ENCODE results near the gene PCDHGA4. TPM values are rescaled to one million over a fixed set of nuclear protein-coding genes. Genes with fewer than 3 reads are reported as not detected.

Gene PCDHGA4
- total RNA-seq, 2 experiments from 2014 or later = not detected

GRCh38 chr5:141366016-141366896, 11.4 kb downstream of the PCDHGA4 start:
- intact Hi-C loops (cut with micrococcal nuclease) = no loop called here
- peaks cover 70% of the 10 kb centered on the region for H3K27me3 Mint-ChIP-seq
- peaks cover 12% of the 10 kb centered on the region for H3K36me3 Mint-ChIP-seq (ENCODE audit: low read depth)
- DNase-seq = no peak
- H3K27ac Mint-ChIP-seq = no peak overlapping the region
- no peak for TF ChIP-seq CTCF (IDR thresholded peaks at IDR 0.05)
- ChIA-PET CTCF (interaction anchor here (1.5 kb wide), 1 partner anchor 21 kb away, joined by 4 read pairs; the partner anchor contains the start of gene PCDHGB4), POLR2A (no interaction called here)
- no peaks in the 10 kb centered on the region for H3K4me1 Mint-ChIP-seq (ENCODE audit: low read depth)
- H3K9me3 Mint-ChIP-seq = peaks cover 22% of the 10 kb centered on the region
- no peak overlapping the region for H3K4me3 Mint-ChIP-seq
- ATAC-seq = no peak

- ChIA-PET POLR2A (no interaction called here), CTCF (interaction anchor here (0.6 to 3.5 kb wide), 32 partner anchors 10 to 286 kb away, joined by 3 to 23 read pairs (median 5); partner anchors contain the start of genes PCDHB9, PCDHGA10, PCDHGA11 and PCDHGA12)
- Mint-ChIP-seq H3K9me3 (peaks cover 28% of the 10 kb centered on the region), H3K4me3 (peak within 1 kb of the TSS; percentile 58), H3K4me1 (ENCODE audit: low read depth) (peaks cover 2% of the 10 kb centered on the region), H3K27ac (no peak within 1 kb of the TSS), H3K36me3 (ENCODE audit: low read depth) (peaks cover 21% of the 10 kb centered on the region), H3K27me3 (peaks cover 67% of the 10 kb centered on the region)
- DNase-seq = peak; percentile 48
- intact Hi-C loops (cut with micrococcal nuclease) = no loop called here
- peak; percentile 27 for TF ChIP-seq CTCF (IDR thresholded peaks at IDR 0.05)
- peak; percentile 74 for ATAC-seq
Measured at GRCh38 chr5:141369994-141370848, 15.4 kb downstream of the PCDHGA4 start, which contains the start of gene PCDHGB3. Gene PCDHGB3, plus strand, starts transcription at chr5:141370242. Its CDS starts 153 bp downstream, at chr5:141370395.

GRCh38 chr5:141371572-141372475, 17.0 kb downstream of the PCDHGA4 start:
- ATAC-seq = no peak
- Mint-ChIP-seq H3K27me3 (peaks cover 65% of the 10 kb centered on the region), H3K4me1 (ENCODE audit: low read depth) (peaks cover 2% of the 10 kb centered on the region), H3K27ac (no peak overlapping the region), H3K4me3 (no peak overlapping the region), H3K36me3 (ENCODE audit: low read depth) (peaks cover 22% of the 10 kb centered on the region), H3K9me3 (peaks cover 30% of the 10 kb centered on the region)
- intact Hi-C loops (cut with micrococcal nuclease) = no loop called here
- TF ChIP-seq CTCF (IDR thresholded peaks at IDR 0.05) = no peak
- DNase-seq = no peak
- POLR2A ChIA-PET = no interaction called here
- CTCF ChIA-PET = interaction anchor here (1.0 to 3.5 kb wide), 6 partner anchors 35 to 193 kb away, joined by 5 to 23 read pairs (median 9); partner anchors contain the start of genes PCDHB9, PCDHGA10, PCDHGA12 and PCDHGB6

- no peak for DNase-seq
- ChIA-PET CTCF (interaction anchor here (0.6 to 1.5 kb wide), 14 partner anchors 15 to 190 kb away, joined by 3 to 7 read pairs (median 3); partner anchors contain the start of genes PCDHGA10, PCDHGA11, PCDHGA12 and TAF7), POLR2A (no interaction called here)
- H3K9me3 Mint-ChIP-seq = peaks cover 30% of the 10 kb centered on the region
- TF ChIP-seq CTCF (IDR thresholded peaks at IDR 0.05) = peak; percentile 25
- no peak within 1 kb of the TSS for H3K27ac Mint-ChIP-seq
- peak within 1 kb of the TSS; percentile 39 for H3K4me3 Mint-ChIP-seq
- ATAC-seq = no peak
- peaks cover 58% of the 10 kb centered on the region for H3K27me3 Mint-ChIP-seq
- peaks cover 2% of the 10 kb centered on the region for H3K4me1 Mint-ChIP-seq (ENCODE audit: low read depth)
- peaks cover 24% of the 10 kb centered on the region for H3K36me3 Mint-ChIP-seq (ENCODE audit: low read depth)
- intact Hi-C loops (cut with micrococcal nuclease) = no loop called here
Measured at GRCh38 chr5:141373673-141374317, 19.0 kb downstream of the PCDHGA4 start, which contains the start of gene PCDHGA6. Gene PCDHGA6, plus strand, starts transcription at chr5:141373891. Its CDS starts 193 bp downstream, at chr5:141374084.

Measured in activated CD8-positive, alpha-beta T cell treated with anti-CD3 and anti-CD28 coated beads for 36 hours (primary cell).